ENCODE measurements around the gene DSC3.

DNA sequence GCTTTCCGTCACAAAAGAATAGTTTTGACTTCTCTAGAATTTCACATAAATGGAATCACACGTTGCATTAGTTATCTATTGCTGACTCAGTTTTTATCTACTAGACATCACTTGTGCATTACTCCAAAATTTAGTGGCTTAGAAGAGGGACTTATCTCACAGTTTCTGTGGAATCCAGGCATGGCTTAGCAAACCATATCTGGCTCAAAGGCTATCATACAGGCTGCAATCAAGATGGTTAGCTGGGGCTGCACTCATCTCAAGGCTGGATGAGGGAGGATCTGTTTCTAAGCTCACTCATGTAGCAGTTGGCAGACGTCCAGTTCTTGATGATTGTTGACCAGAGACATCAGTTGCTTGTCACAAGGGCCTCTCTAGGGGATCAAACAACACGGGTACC, 6.6 kb upstream of the DSC3 start:
- TF ChIP-seq EZH2 (IDR thresholded peaks at IDR 0.05; ENCODE audit: borderline replicate concordance, low read depth, low read length, severe bottlenecking) = no peak
- TF ChIP-seq, protein P1, sequence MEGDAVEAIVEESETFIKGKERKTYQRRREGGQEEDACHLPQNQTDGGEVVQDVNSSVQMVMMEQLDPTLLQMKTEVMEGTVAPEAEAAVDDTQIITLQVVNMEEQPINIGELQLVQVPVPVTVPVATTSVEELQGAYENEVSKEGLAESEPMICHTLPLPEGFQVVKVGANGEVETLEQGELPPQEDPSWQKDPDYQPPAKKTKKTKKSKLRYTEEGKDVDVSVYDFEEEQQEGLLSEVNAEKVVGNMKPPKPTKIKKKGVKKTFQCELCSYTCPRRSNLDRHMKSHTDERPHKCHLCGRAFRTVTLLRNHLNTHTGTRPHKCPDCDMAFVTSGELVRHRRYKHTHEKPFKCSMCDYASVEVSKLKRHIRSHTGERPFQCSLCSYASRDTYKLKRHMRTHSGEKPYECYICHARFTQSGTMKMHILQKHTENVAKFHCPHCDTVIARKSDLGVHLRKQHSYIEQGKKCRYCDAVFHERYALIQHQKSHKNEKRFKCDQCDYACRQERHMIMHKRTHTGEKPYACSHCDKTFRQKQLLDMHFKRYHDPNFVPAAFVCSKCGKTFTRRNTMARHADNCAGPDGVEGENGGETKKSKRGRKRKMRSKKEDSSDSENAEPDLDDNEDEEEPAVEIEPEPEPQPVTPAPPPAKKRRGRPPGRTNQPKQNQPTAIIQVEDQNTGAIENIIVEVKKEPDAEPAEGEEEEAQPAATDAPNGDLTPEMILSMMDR (IDR thresholded peaks at IDR 0.05; ENCODE audit: borderline replicate concordance, extremely low read depth, low read length, poor library complexity, severe bottlenecking) = no peak

All from DND-41 (cell line).